ENCODE measurements around the gene TRMT1. TPM values are rescaled to one million over a fixed set of nuclear protein-coding genes. Genes with fewer than 3 reads are reported as not detected.

Gene TRMT1
- total RNA-seq, 4 donors from 2014 or later = 23.2 to 99.4 (median 33.6) TPM

GRCh38 chr19:13070425-13071140 is 46.0 kb downstream of the TRMT1 start:
- TF ChIP-seq POLR2A (IDR thresholded peaks at IDR 0.05) (no peak), CTCF (IDR thresholded peaks at IDR 0.05) (no peak)
- Histone ChIP-seq H3K36me3 (no peaks in the 10 kb centered on the region), H3K4me3 (peak overlapping the region in 1 of 2 donors; percentile 3), H3K27ac (peak overlapping the region; percentile 53 to 98), H3K4me1 (peaks cover 23 to 30% of the 10 kb centered on the region in 2 donors), H3K9me3 (no peaks in the 10 kb centered on the region), H3K27me3 (no peaks in the 10 kb centered on the region)
- intact Hi-C loops (cut with DNase I; ENCODE audit: low total_unique reads) = no loop called here
- DNase-seq = peak in 1 of 2 donors; percentile 50

DNA sequence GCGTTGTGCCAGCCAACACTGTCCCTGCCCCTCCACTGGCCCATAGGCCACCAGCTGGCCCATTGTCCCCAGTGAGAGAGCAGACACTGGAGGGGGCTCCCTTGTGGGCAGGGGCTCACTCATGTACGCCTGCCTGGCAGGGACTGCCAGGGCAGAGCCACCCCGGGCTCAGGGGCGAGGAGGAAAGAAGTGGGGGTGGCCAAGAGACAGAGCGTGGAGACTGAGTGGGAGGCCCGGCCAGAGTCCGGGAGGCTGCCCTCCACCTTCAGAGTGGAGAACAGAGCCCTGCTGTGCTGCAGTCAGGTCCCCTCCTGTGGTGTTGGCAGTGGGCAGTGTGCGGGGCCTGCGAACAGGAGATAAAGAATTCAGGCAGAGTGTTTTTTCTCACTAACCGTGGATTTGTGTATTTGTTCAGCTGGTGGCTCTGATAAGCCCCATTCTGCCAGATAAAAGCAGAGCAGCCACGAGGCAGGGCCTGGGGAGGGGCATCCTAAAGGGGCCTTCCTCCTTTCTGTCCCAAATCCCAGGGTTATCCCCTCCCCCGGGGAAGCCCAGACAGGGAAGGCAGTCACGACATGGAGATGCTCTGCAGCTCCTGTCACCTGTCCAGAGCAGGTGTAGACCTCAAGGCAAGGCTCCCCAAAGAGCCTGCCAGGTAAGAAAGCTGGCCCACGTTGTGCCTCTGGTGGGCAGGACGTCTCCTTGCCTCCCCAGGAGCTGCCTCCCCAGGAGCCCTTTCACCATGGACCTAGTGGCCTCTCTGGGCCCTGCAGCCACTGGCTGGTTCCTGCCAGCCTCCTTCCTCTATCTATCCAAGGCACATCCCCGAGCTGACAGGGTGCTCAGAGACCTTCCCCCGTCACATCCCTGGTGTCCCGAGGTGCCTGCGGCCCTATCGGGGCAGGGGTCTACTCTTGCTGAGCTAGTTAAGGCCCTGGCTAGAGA is 46.9 kb downstream of the TRMT1 start:
- no peak for DNase-seq
- H3K4me3 ChIP-seq = peak overlapping the region in 1 of 2 donors; percentile 3
- H3K36me3 ChIP-seq = no peaks in the 10 kb centered on the region
- peaks cover 31 to 35% of the 10 kb centered on the region in 2 donors for H3K4me1 ChIP-seq
- intact Hi-C loops (cut with DNase I; ENCODE audit: low total_unique reads) = no loop called here
- TF ChIP-seq POLR2A (IDR thresholded peaks at IDR 0.05) (no peak), CTCF (IDR thresholded peaks at IDR 0.05) (no peak)
- H3K27me3 ChIP-seq = no peaks in the 10 kb centered on the region
- peak overlapping the region; percentile 53 to 98 for H3K27ac ChIP-seq
- H3K9me3 ChIP-seq = no peaks in the 10 kb centered on the region

DNA sequence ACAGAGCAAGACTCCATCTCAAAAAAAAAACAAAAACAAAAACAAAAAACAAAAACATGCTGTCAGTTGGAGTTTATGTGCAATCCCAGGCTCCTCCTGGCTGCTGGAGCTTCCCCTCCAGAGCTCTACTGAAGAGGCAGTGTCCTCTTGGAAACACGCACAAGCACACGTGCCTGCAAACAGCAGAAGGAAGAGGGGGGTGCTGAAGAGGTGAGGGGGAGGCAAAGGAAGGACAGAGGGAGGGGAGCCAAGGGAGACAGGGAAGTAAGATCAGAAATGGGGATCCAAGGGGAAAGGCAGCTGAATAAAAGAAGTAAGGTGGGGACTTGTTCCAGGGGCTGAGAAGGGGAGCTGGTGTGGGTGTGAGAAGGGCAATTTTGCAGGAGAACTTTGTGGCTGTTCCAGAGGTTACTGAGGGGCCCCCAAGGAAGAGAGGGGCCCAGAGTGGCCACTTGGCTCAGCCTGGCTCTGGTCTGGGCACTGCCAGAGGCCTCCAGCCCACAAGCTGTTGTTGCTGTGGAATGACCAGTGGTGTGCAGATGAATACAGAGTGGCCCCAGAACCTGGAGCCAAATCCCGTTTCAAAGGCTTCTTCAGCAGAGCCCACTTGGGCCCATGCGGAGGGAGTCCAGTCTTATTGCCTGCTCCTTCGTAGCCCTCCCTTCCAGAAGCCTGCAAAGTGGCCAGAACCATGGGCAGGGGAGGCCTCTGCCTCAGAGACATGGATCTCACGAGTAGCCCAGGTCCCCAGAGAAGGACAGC is 48.3 kb downstream of the TRMT1 start:
- H3K36me3 ChIP-seq = no peaks in the 10 kb centered on the region
- intact Hi-C loops (cut with DNase I; ENCODE audit: low total_unique reads) = no loop called here
- peaks cover 38 to 43% of the 10 kb centered on the region in 2 donors for H3K4me1 ChIP-seq
- H3K27me3 ChIP-seq = no peaks in the 10 kb centered on the region
- DNase-seq = peak in 1 of 2 donors; percentile 59
- no peaks in the 10 kb centered on the region for H3K9me3 ChIP-seq
- TF ChIP-seq POLR2A (IDR thresholded peaks at IDR 0.05) (no peak), CTCF (IDR thresholded peaks at IDR 0.05) (no peak)
- no peak overlapping the region for H3K4me3 ChIP-seq
- H3K27ac ChIP-seq = peak overlapping the region; percentile 53 to 98

GRCh38 chr19:13066933-13067807 is 49.4 kb downstream of the TRMT1 start:
- Histone ChIP-seq H3K4me3 (no peak overlapping the region), H3K4me1 (peaks cover 40 to 43% of the 10 kb centered on the region in 2 donors)

More at GRCh38 chr19:13066933-13067807, 49.4 kb downstream of the TRMT1 start:
- no peak for DNase-seq
- H3K36me3 ChIP-seq = no peaks in the 10 kb centered on the region
- H3K27me3 ChIP-seq = no peaks in the 10 kb centered on the region
- peak overlapping the region; percentile 53 to 98 for H3K27ac ChIP-seq
- H3K9me3 ChIP-seq = no peaks in the 10 kb centered on the region
- TF ChIP-seq CTCF (IDR thresholded peaks at IDR 0.05) (no peak), POLR2A (IDR thresholded peaks at IDR 0.05) (no peak)
- intact Hi-C loops (cut with DNase I; ENCODE audit: low total_unique reads) = no loop called here

All from uterus (tissue), 4 donors.